HEK293 (cell line): ENCODE results near the gene ZDHHC1.

Experiments
- CTCF ChIA-PET: fragments of 350-600 bp; formaldehyde crosslinking; extraction: SDS; loops from one replicate; lab custom pipeline; 2021; ENCODE audit warnings: antibody characterized with exemption; lab: Yijun Ruan, JAX
- POLR2A ChIA-PET: fragments of 300-600 bp; formaldehyde crosslinking; extraction: SDS; loops from one replicate; lab custom pipeline; 2020; ENCODE audit warnings: antibody characterized with exemption, inconsistent platforms; lab: Yijun Ruan, JAX
- H3K27ac ChIP-seq: fragments of 200-500 bp; sonication (Bioruptor generic); 2 replicates; pipeline ENCODE4 v1.5.1; 2014; ENCODE audit warnings: low read depth, low read length, control low read depth, inconsistent platforms; ENCODE audit errors: extremely low read depth
- H3K36me3 ChIP-seq, 2 experiments: fragments of 200-500 bp in 1 of 2; sonication (Bioruptor generic) in 1 of 2; 1 replicate in 1 of 2; 2 replicates in 1 of 2; pipeline ENCODE4 v1.5.1; 2014 to 2017; ENCODE audit warnings: inconsistent platforms in 2 of 2, low read length in 2 of 2; ENCODE audit not compliant: control insufficient read depth in 2 of 2, insufficient read depth in 1 of 2
- H3K4me1 ChIP-seq: fragments of 200-500 bp; sonication (Bioruptor generic); 2 replicates; pipeline ENCODE4 v1.5.1; 2014; ENCODE audit warnings: mild to moderate bottlenecking, low read length, inconsistent platforms; ENCODE audit not compliant: control insufficient read depth, insufficient read depth
- H3K4me3 ChIP-seq: 2 replicates; pipeline ENCODE4 v1.5.1; 2011; ENCODE audit warnings: low read depth, mild to moderate bottlenecking, control low read depth, low read length, moderate library complexity
- H3K9me3 ChIP-seq: fragments of 200-500 bp; sonication (Bioruptor generic); 2 replicates; pipeline ENCODE4 v1.5.1; 2014; ENCODE audit warnings: low read depth, low read length, inconsistent platforms; ENCODE audit not compliant: control insufficient read depth, insufficient read depth
- GFI1B ChIP-seq: fragments of 450-650 bp; formaldehyde crosslinking; IDR thresholded peaks from 2 replicates; pipeline ENCODE4 v1.5.1; 2016; ENCODE audit warnings: missing biosample characterization, missing genetic modification characterization
- GLIS1 ChIP-seq: fragments of 450-650 bp; formaldehyde crosslinking; IDR thresholded peaks from 2 replicates; pipeline ENCODE4 v1.5.1; 2016; ENCODE audit warnings: missing biosample characterization, missing genetic modification characterization
- PATZ1 ChIP-seq: fragments of 450-650 bp; formaldehyde crosslinking; IDR thresholded peaks from 2 replicates; pipeline ENCODE4 v1.5.1; 2016; ENCODE audit warnings: missing biosample characterization, missing genetic modification characterization
- ZNF248 ChIP-seq: fragments of 450-650 bp; formaldehyde crosslinking; IDR thresholded peaks from 2 replicates; pipeline ENCODE4 v1.5.1; 2017; ENCODE audit warnings: missing biosample characterization, missing genetic modification characterization
- ZNF280C ChIP-seq: fragments of 450-650 bp; formaldehyde crosslinking; IDR thresholded peaks from 2 replicates; pipeline ENCODE4 v1.5.1; 2016; ENCODE audit warnings: missing biosample characterization, missing genetic modification characterization
- ZNF473 ChIP-seq: fragments of 450-650 bp; formaldehyde crosslinking; IDR thresholded peaks from 2 replicates; pipeline ENCODE4 v1.5.1; 2017; ENCODE audit warnings: missing biosample characterization, missing genetic modification characterization
- ZNF544 ChIP-seq: fragments of 450-650 bp; formaldehyde crosslinking; IDR thresholded peaks from 2 replicates; pipeline ENCODE4 v1.5.0; 2017; ENCODE audit warnings: missing biosample characterization, missing genetic modification characterization
- ZNF555 ChIP-seq: fragments of 450-650 bp; formaldehyde crosslinking; conservative IDR thresholded peaks from 2 replicates; pipeline ENCODE4 v1.5.1; 2017; ENCODE audit warnings: missing biosample characterization, mild to moderate bottlenecking, missing genetic modification characterization, inconsistent platforms
- TF ChIP-seq, protein P1 (sequence below): fragments of 450-650 bp; formaldehyde crosslinking; IDR thresholded peaks from 2 replicates; pipeline ENCODE4 v1.5.1; 2016; ENCODE audit warnings: missing biosample characterization, missing genetic modification characterization
- TF ChIP-seq, protein P2 (sequence below): fragments of 450-650 bp; formaldehyde crosslinking; IDR thresholded peaks from 2 replicates; pipeline ENCODE4 v1.5.1; 2016; ENCODE audit warnings: missing biosample characterization, missing genetic modification characterization

Gene ZDHHC1

DNA sequence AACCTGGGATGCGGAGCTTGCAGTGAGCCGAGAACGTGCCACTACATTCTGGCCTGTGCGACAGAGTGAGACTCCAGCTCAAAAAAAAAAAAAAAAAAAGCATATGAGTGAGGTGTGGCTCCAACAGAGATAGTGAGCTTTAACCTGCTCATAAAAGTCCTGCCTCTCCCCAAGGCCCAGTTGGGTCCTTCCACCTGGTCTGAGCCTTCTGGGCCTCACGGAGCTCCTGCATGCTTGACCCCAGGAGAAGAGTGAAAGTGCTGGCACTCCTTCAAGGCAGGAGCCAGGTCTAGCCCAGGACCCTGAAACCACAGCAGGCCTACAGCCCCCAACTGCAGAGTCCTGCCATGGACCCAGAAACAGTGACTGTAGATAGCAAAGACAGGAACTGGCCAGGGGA lies 32.3 kb upstream of the ZDHHC1 start (continued):
- TF ChIP-seq ZNF280C (tag by site-specific recombination) (no peak), GFI1B (no peak)

DNA sequence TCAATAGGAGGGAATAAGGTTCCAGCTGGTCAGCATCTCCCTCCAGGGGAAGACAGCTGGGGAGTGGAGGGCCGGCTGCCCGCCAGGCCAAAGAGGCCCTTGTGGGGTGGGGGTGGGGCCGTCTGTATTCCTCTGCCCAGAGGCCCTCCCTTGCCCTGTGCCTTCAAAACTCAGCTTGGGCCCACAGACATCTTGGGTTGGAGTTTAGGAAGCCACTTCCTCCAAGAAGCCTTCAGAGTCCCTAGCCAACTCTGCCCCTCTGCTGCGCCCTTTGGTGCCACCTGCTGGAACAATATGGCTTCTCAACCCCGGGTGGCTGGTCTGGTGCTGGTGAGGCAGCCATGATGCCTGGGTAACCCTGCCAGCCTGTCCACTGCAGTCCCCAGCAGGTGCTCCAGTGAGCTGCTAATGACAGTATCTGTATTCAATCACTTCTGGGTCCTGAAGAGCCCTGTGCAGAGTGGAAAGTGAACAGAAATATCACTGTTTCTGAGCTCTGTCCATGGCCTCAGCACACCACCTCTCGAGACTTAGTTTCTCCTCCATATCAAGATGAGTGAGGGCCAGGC lies 31.3 kb upstream of the ZDHHC1 start:
- Histone ChIP-seq H3K27ac (no peak overlapping the region), H3K9me3 (no peaks in the 10 kb centered on the region), H3K4me3 (no peak overlapping the region), H3K36me3 (peaks cover 0 to 83% of the 10 kb centered on the region in 2 experiments; a peak in 1 of 3 replicates), H3K4me1 (no peaks in the 10 kb centered on the region)
- TF ChIP-seq ZNF248 (no peak), ZNF473 (tag by site-specific recombination) (no peak), ZNF544 (tag by site-specific recombination) (no peak), PATZ1 (tag by site-specific recombination) (no peak)
- TF ChIP-seq, protein P1, sequence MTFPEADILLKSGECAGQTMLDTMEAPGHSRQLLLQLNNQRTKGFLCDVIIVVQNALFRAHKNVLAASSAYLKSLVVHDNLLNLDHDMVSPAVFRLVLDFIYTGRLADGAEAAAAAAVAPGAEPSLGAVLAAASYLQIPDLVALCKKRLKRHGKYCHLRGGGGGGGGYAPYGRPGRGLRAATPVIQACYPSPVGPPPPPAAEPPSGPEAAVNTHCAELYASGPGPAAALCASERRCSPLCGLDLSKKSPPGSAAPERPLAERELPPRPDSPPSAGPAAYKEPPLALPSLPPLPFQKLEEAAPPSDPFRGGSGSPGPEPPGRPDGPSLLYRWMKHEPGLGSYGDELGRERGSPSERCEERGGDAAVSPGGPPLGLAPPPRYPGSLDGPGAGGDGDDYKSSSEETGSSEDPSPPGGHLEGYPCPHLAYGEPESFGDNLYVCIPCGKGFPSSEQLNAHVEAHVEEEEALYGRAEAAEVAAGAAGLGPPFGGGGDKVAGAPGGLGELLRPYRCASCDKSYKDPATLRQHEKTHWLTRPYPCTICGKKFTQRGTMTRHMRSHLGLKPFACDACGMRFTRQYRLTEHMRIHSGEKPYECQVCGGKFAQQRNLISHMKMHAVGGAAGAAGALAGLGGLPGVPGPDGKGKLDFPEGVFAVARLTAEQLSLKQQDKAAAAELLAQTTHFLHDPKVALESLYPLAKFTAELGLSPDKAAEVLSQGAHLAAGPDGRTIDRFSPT (tag by site-specific recombination) = no peak
- ChIA-PET CTCF (interaction anchor here (0.6 to 3.7 kb wide), 5 partner anchors 8 to 163 kb away, joined by 3 to 31 read pairs (median 3); no protein-coding TSS in a partner anchor), POLR2A (no interaction called here)

DNA sequence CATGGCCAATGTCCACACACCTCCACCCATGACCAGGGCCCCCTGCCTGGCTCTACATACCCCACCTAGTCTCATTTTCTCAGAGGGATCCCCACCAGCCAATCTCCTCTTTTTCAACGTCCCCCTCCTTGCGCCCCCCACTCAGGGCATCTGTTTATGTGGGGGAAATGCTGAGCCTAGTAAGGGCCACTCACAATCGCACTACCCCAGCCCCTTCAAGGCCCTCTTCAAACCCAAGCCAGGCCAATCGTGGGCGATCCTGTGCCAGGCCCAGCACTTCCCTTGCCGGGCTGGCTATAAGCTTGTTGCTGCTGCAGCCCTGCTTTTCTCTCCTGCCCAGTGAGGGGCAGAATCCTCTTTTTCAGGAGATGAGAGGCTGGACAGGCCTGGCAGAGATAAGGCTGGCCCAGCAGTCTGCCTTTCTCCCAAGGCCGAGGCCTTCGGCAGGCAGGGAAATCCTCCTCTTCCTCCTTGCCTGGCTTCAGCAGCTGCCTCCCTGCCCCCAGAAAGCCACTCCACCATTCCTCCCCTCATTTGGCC lies 30.8 kb upstream of the ZDHHC1 start:
- no peak overlapping the region for H3K27ac ChIP-seq
- CTCF ChIA-PET = interaction anchor here (0.8 to 3.7 kb wide), 3 partner anchors 19 to 490 kb away, joined by 3 to 31 read pairs (median 3); partner anchors contain the start of gene ZDHHC1
- no peak overlapping the region for H3K4me3 ChIP-seq
- H3K9me3 ChIP-seq = no peaks in the 10 kb centered on the region
- POLR2A ChIA-PET = no interaction called here
- H3K36me3 ChIP-seq = peaks cover 0 to 81% of the 10 kb centered on the region in 2 experiments; a peak in 1 of 3 replicates
- TF ChIP-seq GLIS1 (tag by site-specific recombination) = peak; percentile 43
- TF ChIP-seq ZNF555 (tag by site-specific recombination) = no peak
- TF ChIP-seq, protein P2, sequence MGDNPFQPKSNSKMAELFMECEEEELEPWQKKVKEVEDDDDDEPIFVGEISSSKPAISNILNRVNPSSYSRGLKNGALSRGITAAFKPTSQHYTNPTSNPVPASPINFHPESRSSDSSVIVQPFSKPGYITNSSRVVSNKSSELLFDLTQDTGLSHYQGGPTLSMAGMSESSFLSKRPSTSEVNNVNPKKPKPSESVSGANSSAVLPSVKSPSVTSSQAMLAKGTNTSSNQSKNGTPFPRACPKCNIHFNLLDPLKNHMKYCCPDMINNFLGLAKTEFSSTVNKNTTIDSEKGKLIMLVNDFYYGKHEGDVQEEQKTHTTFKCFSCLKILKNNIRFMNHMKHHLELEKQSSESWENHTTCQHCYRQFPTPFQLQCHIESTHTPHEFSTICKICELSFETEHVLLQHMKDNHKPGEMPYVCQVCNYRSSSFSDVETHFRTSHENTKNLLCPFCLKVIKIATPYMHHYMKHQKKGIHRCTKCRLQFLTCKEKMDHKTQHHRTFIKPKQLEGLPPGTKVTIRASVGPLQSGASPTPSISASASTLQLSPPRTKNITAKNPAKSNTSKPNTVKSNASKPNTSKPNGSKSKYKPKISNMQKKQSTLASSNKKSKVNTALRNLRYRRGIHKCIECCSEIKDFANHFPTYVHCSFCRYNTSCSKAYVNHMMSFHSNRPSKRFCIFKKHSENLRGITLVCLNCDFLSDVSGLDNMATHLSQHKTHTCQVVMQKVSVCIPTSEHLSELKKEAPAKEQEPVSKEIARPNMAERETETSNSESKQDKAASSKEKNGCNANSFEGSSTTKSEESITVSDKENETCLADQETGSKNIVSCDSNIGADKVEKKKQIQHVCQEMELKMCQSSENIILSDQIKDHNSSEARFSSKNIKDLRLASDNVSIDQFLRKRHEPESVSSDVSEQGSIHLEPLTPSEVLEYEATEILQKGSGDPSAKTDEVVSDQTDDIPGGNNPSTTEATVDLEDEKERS (tag by site-specific recombination) = no peak
- H3K4me1 ChIP-seq = no peaks in the 10 kb centered on the region
